ENCODE data around the gene SHF. TPM values are rescaled to one million over a fixed set of nuclear protein-coding genes. Genes with fewer than 3 reads are reported as not detected.

The SHF gene
- total RNA-seq, 1 experiment from 2014 or later = 21.7 TPM

DNA sequence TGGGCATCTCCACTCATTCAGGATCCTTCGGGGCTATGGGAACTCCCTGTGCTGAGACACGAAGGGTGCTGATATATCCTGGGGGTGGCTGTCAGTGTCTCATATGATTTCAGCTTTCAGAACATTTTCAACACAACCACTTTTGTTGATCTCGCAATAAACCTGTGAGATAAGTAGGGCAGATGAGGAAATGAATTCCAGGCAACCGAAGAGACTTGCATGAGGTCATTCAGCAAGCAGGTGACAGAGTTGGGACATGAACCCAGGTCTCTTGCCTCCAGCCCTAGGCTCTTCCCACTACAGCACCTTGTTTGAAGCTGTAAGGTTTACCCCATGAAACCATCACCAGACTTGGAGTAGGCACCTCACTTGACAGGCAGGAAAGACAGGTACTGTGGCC lies 41.4 kb downstream of the SHF start:
- H3K23me2 ChIP-seq (ENCODE audit: insufficient read length, low read depth, low read length, poor library complexity, severe bottlenecking) = no peaks in the 10 kb centered on the region
- H3K27ac Mint-ChIP-seq = no peak overlapping the region
- H3K4me2 ChIP-seq (ENCODE audit: insufficient read depth, insufficient read length, low read length) = no peak overlapping the region
- H2BK15ac ChIP-seq (ENCODE audit: low read depth, low read length) = no peak overlapping the region
- H2BK20ac ChIP-seq (ENCODE audit: low read depth, low read length, poor library complexity, severe bottlenecking) = no peak overlapping the region
- no peak overlapping the region for H3K18ac ChIP-seq (ENCODE audit: insufficient read length, low read depth, low read length)
- H3K56ac ChIP-seq (ENCODE audit: insufficient read length, low read depth, low read length) = no peak overlapping the region
- H4K20me1 ChIP-seq (ENCODE audit: control insufficient read depth, insufficient read depth, insufficient read length) = no peaks in the 10 kb centered on the region
- no peak overlapping the region for H3K23ac ChIP-seq (ENCODE audit: insufficient read length, low read depth, low read length)
- H3K9me3 ChIP-seq (ENCODE audit: control insufficient read depth, low read depth, low read length) = no peaks in the 10 kb centered on the region
- no peaks in the 10 kb centered on the region for H3K79me2 ChIP-seq (ENCODE audit: insufficient read depth, low read length)
- no peaks in the 10 kb centered on the region for H3K36me3 Mint-ChIP-seq (ENCODE audit: insufficient read depth in 1 of 3, low read depth in 3 of 3)
- no CpG with 5 or more reads among the region's 4 CpGs for WGBS (ENCODE audit: extremely low coverage, insufficient read length, low lambda C conversion rate)
- H4K5ac ChIP-seq (ENCODE audit: insufficient read length, low read depth, low read length) = no peak overlapping the region
- no peaks in the 10 kb centered on the region; the same call in 1 of the 2 replicates for H3K27me3 ChIP-seq (ENCODE audit: insufficient read depth, low read length)
- no peaks in the 10 kb centered on the region; a peak in 1 of 5 replicates for H3K9me3 Mint-ChIP-seq
- H2AK5ac ChIP-seq (ENCODE audit: insufficient read length, low read length) = no peak overlapping the region
- no peaks in the 10 kb centered on the region for H3K4me1 ChIP-seq (ENCODE audit: insufficient read depth, low read length)
- no peak overlapping the region for H4K8ac ChIP-seq (replicated peaks; ENCODE audit: insufficient read length, low read depth, low read length)
- H3K4ac ChIP-seq (ENCODE audit: low read depth, low read length) = no peak overlapping the region
- H3K14ac ChIP-seq (ENCODE audit: insufficient read depth, low read length) = no peak overlapping the region
- no peak overlapping the region for H2BK12ac ChIP-seq (ENCODE audit: insufficient read length, low read depth, low read length)
- H4K91ac ChIP-seq (ENCODE audit: insufficient read length, low read depth, low read length) = no peak overlapping the region
- H3T11ph ChIP-seq (ENCODE audit: low read length) = no peak overlapping the region
- no peak overlapping the region for H3K27ac ChIP-seq (ENCODE audit: insufficient read length, low read depth, low read length)
- H2BK120ac ChIP-seq (ENCODE audit: low read depth, low read length, poor library complexity, severe bottlenecking) = no peak overlapping the region
- H3K27me3 Mint-ChIP-seq (ENCODE audit: low read depth) = peaks cover 30% of the 10 kb centered on the region
- no peak overlapping the region for H3K9ac ChIP-seq (ENCODE audit: extremely low read depth, insufficient read length, low read length)
- no peak for DNase-seq
- H2AFZ ChIP-seq (ENCODE audit: low read length) = no peak overlapping the region
- H2BK5ac ChIP-seq (ENCODE audit: insufficient read length, low read length) = no peak overlapping the region
- peaks cover 5 to 7% of the 10 kb centered on the region in 2 experiments; a peak in 3 of 4 replicates for H3K4me1 Mint-ChIP-seq
- TF ChIP-seq, protein P1, sequence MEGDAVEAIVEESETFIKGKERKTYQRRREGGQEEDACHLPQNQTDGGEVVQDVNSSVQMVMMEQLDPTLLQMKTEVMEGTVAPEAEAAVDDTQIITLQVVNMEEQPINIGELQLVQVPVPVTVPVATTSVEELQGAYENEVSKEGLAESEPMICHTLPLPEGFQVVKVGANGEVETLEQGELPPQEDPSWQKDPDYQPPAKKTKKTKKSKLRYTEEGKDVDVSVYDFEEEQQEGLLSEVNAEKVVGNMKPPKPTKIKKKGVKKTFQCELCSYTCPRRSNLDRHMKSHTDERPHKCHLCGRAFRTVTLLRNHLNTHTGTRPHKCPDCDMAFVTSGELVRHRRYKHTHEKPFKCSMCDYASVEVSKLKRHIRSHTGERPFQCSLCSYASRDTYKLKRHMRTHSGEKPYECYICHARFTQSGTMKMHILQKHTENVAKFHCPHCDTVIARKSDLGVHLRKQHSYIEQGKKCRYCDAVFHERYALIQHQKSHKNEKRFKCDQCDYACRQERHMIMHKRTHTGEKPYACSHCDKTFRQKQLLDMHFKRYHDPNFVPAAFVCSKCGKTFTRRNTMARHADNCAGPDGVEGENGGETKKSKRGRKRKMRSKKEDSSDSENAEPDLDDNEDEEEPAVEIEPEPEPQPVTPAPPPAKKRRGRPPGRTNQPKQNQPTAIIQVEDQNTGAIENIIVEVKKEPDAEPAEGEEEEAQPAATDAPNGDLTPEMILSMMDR (conservative IDR thresholded peaks at IDR 0.05) = no peak
- H3K4me3 Mint-ChIP-seq = no peak overlapping the region
- no peaks in the 10 kb centered on the region for H3K79me1 ChIP-seq (ENCODE audit: insufficient read depth, low read depth, low read length, poor library complexity, severe bottlenecking)
